H1 (cell line): ENCODE data around the gene ZNF362. TPM values are rescaled to one million over a fixed set of nuclear protein-coding genes. Genes with fewer than 3 reads are reported as not detected.

Experiments
- CTCF ChIA-PET: fragments of 300-600 bp; sonication (Branson Sonifier 250); formaldehyde crosslinking; loops from one replicate; lab custom pipeline; 2021; ENCODE audit not compliant: partially characterized antibody; lab: Charles Lee
- POLR2A ChIA-PET: fragments of 300-600 bp; sonication (Branson Sonifier 250); formaldehyde crosslinking; loops from one replicate; lab custom pipeline; 2021; ENCODE audit warnings: inconsistent platforms; ENCODE audit not compliant: partially characterized antibody; lab: Charles Lee
- DNase-seq, 2 experiments: peaks; one replicate each; pipeline versions ENCODE4 v3.0.0 to v3.0.0-alpha.2; 2010 to 2022; ENCODE audit warnings: low spot score in 2 of 2, low read depth in 1 of 2, mixed read lengths in 1 of 2
- FAIRE-seq: peaks from 2 replicates; lab custom pipeline; 2011; peaks lifted over from hg19 to GRCh38; lab: Jason Lieb, UNC
- H2AFZ ChIP-seq: 2 replicates; pipeline ENCODE4 v1.8.1; 2012; ENCODE audit warnings: low read length, inconsistent platforms
- H2AK5ac ChIP-seq: 2 replicates; pipeline ENCODE4 v1.6.1; 2013; ENCODE audit warnings: low read depth, low read length
- H2BK120ac ChIP-seq: replicated peaks from 2 replicates; pipeline ENCODE3; 2013; ENCODE audit warnings: low read depth, low read length, inconsistent platforms
- H2BK12ac ChIP-seq: 2 replicates; pipeline ENCODE4 v1.6.1; 2013; ENCODE audit warnings: low read depth, low read length
- H2BK15ac ChIP-seq: 2 replicates; pipeline ENCODE4 v1.6.1; 2013; ENCODE audit warnings: low read length
- H2BK20ac ChIP-seq: 2 replicates; pipeline ENCODE4 v1.6.1; 2013; ENCODE audit warnings: low read length
- H2BK5ac ChIP-seq: 2 replicates; pipeline ENCODE4 v1.6.1; 2013; ENCODE audit warnings: low read depth, low read length
- H3K14ac ChIP-seq: 2 replicates; pipeline ENCODE4 v1.6.1; 2013; ENCODE audit warnings: inconsistent platforms; ENCODE audit not compliant: insufficient read length
- H3K18ac ChIP-seq: 2 replicates; pipeline ENCODE4 v1.6.1; 2013; ENCODE audit warnings: low read length; ENCODE audit errors: extremely low read depth
- H3K23ac ChIP-seq: 2 replicates; pipeline ENCODE4 v1.6.1; 2013; ENCODE audit warnings: inconsistent platforms; ENCODE audit not compliant: insufficient read length
- H3K23me2 ChIP-seq: 2 replicates; pipeline ENCODE4 v1.6.1; 2013; ENCODE audit warnings: low read depth, low read length
- H3K27ac ChIP-seq: 2 replicates; pipeline ENCODE4 v1.6.1; 2011; ENCODE audit warnings: low read depth, low read length, inconsistent platforms
- H3K27me3 ChIP-seq, 4 experiments: replicated peaks in 1 of 4; 1 replicate in 1 of 4; 2 replicates in 3 of 4; pipeline versions ENCODE4 v1.6.1 to v1.8.1; 2011 to 2013; ENCODE audit warnings: low read length in 3 of 4, mild to moderate bottlenecking in 3 of 4, inconsistent platforms in 2 of 4, mixed read lengths in 2 of 4, moderate library complexity in 1 of 4; ENCODE audit not compliant: control insufficient read depth in 3 of 4, insufficient read depth in 3 of 4; ENCODE audit errors: extremely low read depth in 1 of 4
- H3K36me3 ChIP-seq, 4 experiments: 2 replicates each; pipeline versions ENCODE4 v1.6.1 to v1.8.1; 2011 to 2013; ENCODE audit warnings: mild to moderate bottlenecking in 4 of 4, low read length in 3 of 4, moderate library complexity in 2 of 4, control low read depth in 1 of 4, inconsistent platforms in 1 of 4; ENCODE audit not compliant: insufficient read depth in 4 of 4, control insufficient read depth in 2 of 4
- H3K4ac ChIP-seq: replicated peaks from 2 replicates; pipeline ENCODE3; 2013; ENCODE audit warnings: low read length, low read depth, mixed read lengths, inconsistent platforms; ENCODE audit not compliant: insufficient read length
- H3K4me1 ChIP-seq, 4 experiments: replicated peaks in 1 of 4; 1 replicate in 1 of 4; 2 replicates in 3 of 4; pipeline versions ENCODE4 v1.6.1 to v1.8.1; 2011 to 2013; ENCODE audit warnings: low read length in 3 of 4, inconsistent platforms in 2 of 4, mixed read lengths in 1 of 4; ENCODE audit not compliant: insufficient read depth in 4 of 4, control insufficient read depth in 3 of 4
- H3K4me2 ChIP-seq, 2 experiments: 2 replicates each; pipeline versions ENCODE4 v1.6.1 to v1.8.1; 2011 to 2013; ENCODE audit warnings: low read depth in 2 of 2, low read length in 2 of 2, control low read depth in 1 of 2, inconsistent platforms in 1 of 2, mild to moderate bottlenecking in 1 of 2; ENCODE audit not compliant: insufficient read depth in 1 of 2
- H3K4me3 ChIP-seq, 4 experiments: fragments of 200-600, 300-600 bp in 1 of 4; sonication (generic), shearing (Covaris generic), sonication (Bioruptor Twin) in 1 of 4; 2 replicates each; pipeline versions ENCODE4 v1.5.1 to v1.8.1; 2011 to 2016; ENCODE audit warnings: low read length in 4 of 4, low read depth in 3 of 4, control low read depth in 2 of 4, inconsistent platforms in 2 of 4, mild to moderate bottlenecking in 2 of 4, mixed read lengths in 1 of 4, moderate library complexity in 1 of 4; ENCODE audit not compliant: insufficient read depth in 2 of 4; ENCODE audit errors: extremely low read depth in 1 of 4
- H3K56ac ChIP-seq: replicated peaks from 2 replicates; pipeline ENCODE3; 2013; ENCODE audit warnings: low read depth, mild to moderate bottlenecking, mixed read lengths, low read length, inconsistent platforms; ENCODE audit not compliant: insufficient read length
- H3K79me1 ChIP-seq: 2 replicates; pipeline ENCODE4 v1.6.1; 2013; ENCODE audit warnings: low read depth, low read length, control low read depth
- H3K79me2 ChIP-seq, 2 experiments: 2 replicates each; pipeline versions ENCODE4 v1.6.1 to v1.8.1; 2012 to 2013; ENCODE audit warnings: low read length in 2 of 2, mild to moderate bottlenecking in 2 of 2, inconsistent platforms in 1 of 2; ENCODE audit not compliant: insufficient read depth in 2 of 2, control insufficient read depth in 1 of 2
- H3K9ac ChIP-seq, 4 experiments: replicated peaks in 1 of 4; 1 replicate in 1 of 4; 2 replicates in 3 of 4; pipeline versions ENCODE4 v1.6.1 to v1.8.1; 2011 to 2013; ENCODE audit warnings: low read depth in 3 of 4, low read length in 3 of 4, control low read depth in 2 of 4, mild to moderate bottlenecking in 2 of 4, moderate library complexity in 2 of 4, inconsistent platforms in 1 of 4; ENCODE audit errors: extremely low read depth in 1 of 4
- H3K9me3 ChIP-seq, 2 experiments: 2 replicates each; pipeline versions ENCODE4 v1.6.1 to v1.8.1; 2012 to 2013; ENCODE audit warnings: mild to moderate bottlenecking in 2 of 2, moderate library complexity in 2 of 2, control low read depth in 1 of 2, inconsistent platforms in 1 of 2, low read depth in 1 of 2, low read length in 1 of 2, mixed read lengths in 1 of 2; ENCODE audit not compliant: insufficient read depth in 2 of 2
- H4K20me1 ChIP-seq, 2 experiments: replicated peaks in 1 of 2; 2 replicates each; pipeline versions ENCODE3 to v1.8.1; 2011 to 2013; ENCODE audit warnings: inconsistent platforms in 2 of 2, low read length in 2 of 2, mild to moderate bottlenecking in 1 of 2; ENCODE audit not compliant: insufficient read depth in 2 of 2, control insufficient read depth in 1 of 2
- H4K5ac ChIP-seq: 2 replicates; pipeline ENCODE4 v1.6.1; 2013; ENCODE audit warnings: low read length, low read depth, mixed read lengths, inconsistent platforms; ENCODE audit not compliant: insufficient read length
- H4K8ac ChIP-seq: 2 replicates; pipeline ENCODE4 v1.8.0; 2013; ENCODE audit warnings: mild to moderate bottlenecking, moderate library complexity, low read length, inconsistent platforms; ENCODE audit not compliant: insufficient read depth; ENCODE audit errors: extremely low read depth
- H4K91ac ChIP-seq: replicated peaks from 2 replicates; pipeline ENCODE3; 2013; ENCODE audit warnings: low read length, mixed read lengths, inconsistent platforms; ENCODE audit not compliant: insufficient read length
- ASH2L ChIP-seq: fragments of 200-600, 300-600 bp; sonication (generic); IDR thresholded peaks from one replicate; pipeline ENCODE4 v1.7.1; 2017; ENCODE audit warnings: low read length
- HDAC6 ChIP-seq: IDR thresholded peaks from one replicate; pipeline ENCODE4 v1.7.1; 2012; ENCODE audit warnings: low read depth, mild to moderate bottlenecking, inconsistent platforms, low read length, moderate library complexity
- JUND ChIP-seq: IDR thresholded peaks from 2 replicates; pipeline ENCODE4 v1.6.1; 2011; ENCODE audit warnings: mild to moderate bottlenecking, improper control_type of control experiment, low read length
- KDM5A ChIP-seq: fragments of 200-600 bp; IDR thresholded peaks from 2 replicates; pipeline ENCODE4 v1.7.1; 2012; ENCODE audit warnings: mild to moderate bottlenecking, low read length, inconsistent platforms, mixed read lengths
- MAFK ChIP-seq: IDR thresholded peaks from 2 replicates; pipeline ENCODE4 v1.6.1; 2012; ENCODE audit warnings: low read depth, mild to moderate bottlenecking, improper control_type of control experiment, low read length
- SP1 ChIP-seq: IDR thresholded peaks from 2 replicates; pipeline ENCODE4 v1.6.1; 2011; ENCODE audit warnings: low read depth, low read length
- SP4 ChIP-seq: IDR thresholded peaks from 2 replicates; pipeline ENCODE4 v1.6.1; 2012; ENCODE audit warnings: low read length, inconsistent platforms
- SUZ12 ChIP-seq: fragments of 200-600 bp; sonication (generic); IDR thresholded peaks from 2 replicates; pipeline ENCODE4 v1.6.1; 2012; ENCODE audit warnings: mild to moderate bottlenecking, inconsistent platforms, low read length, moderate library complexity, mixed read lengths
- TAF1 ChIP-seq: IDR thresholded peaks from 2 replicates; pipeline ENCODE4 v1.6.1; 2011; ENCODE audit warnings: mild to moderate bottlenecking, low read depth, low read length
- TBP ChIP-seq: IDR thresholded peaks from 2 replicates; pipeline ENCODE4 v1.6.1; 2011; ENCODE audit warnings: low read depth, low read length, improper control_type of control experiment
- WGBS, 2 experiments: shearing (Covaris generic) in 1 of 2; methylation state at CpG; one replicate each; pipeline versions ENCODE4 v1.1.6 to v1.1.7; 2013 to 2015; ENCODE audit warnings: low lambda C conversion rate in 2 of 2, mixed read lengths in 2 of 2, inconsistent platforms in 1 of 2, low coverage in 1 of 2, missing lambda C conversion rate in 1 of 2; ENCODE audit not compliant: insufficient replicate concordance in 2 of 2, insufficient coverage in 1 of 2, insufficient read length in 1 of 2; ENCODE audit errors: extremely low coverage in 1 of 2, missing lambda C conversion rate in 1 of 2; 5-methylcytosine and 5-hydroxymethylcytosine counted together
- polyA plus RNA-seq, 7 experiments: library from polyadenylated mRNA; depleted of rRNA in 3 of 7; stranded (reverse) in 5 of 7; unstranded in 2 of 7; fragments of >200 nt in 5 of 7; fragments of 200-250 nt in 2 of 7; gene quantifications; 1 replicate in 5 of 7; 2 replicates in 1 of 7; 4 replicates in 1 of 7; pipeline versions ENCODE4 v1.2.1 to v1.2.3, GENCODE V29; 2011 to 2013; ENCODE audit warnings: missing spikeins in 2 of 7, mixed read lengths in 2 of 7
- total RNA-seq: library from RNA; stranded (reverse); fragmentation: NEBNext Ultra II Directional; extraction: Animal tissue kit (Norgen Biotek cat#: 25700); gene quantifications from 2 replicates; pipeline ENCODE4 v1.2.1, GENCODE V29; 2021
- TF ChIP-seq, protein P1 (sequence below): IDR thresholded peaks from 2 replicates; pipeline ENCODE4 v1.6.1; 2012; ENCODE audit warnings: inconsistent platforms

ZNF362 gene
- total and polyA plus RNA-seq, 2 of the 8 experiments (the other 6 are each of a cell fraction or from before 2014, with no cell fraction given): 24.2 to 27.8 TPM

DNA sequence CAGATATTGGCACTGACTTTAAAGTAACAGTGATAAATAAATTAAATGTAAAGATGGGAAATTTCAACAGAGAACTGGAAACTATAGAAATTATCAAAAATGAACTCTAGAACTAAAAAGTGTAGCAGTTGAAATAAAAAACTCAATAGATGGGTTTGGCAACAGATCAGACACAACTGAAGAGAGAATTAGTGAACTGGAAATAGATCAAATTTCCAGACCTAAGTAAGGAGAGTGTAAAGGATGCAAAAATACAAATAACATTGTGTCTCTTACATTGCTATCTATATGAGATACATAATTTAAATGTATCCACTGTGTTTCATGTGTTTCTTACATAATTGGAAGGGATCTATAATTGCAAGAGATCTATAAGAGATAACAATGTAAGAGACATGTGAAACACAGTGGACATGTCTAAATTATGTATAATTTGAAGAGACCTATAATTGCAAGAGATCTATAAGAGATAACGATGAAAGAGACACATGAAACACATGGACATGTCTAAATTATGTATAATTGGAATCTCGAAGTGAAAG, 32.1 kb upstream of the ZNF362 start:
- no peak overlapping the region for H2AFZ ChIP-seq
- CTCF ChIA-PET: no interaction called here
- no peak overlapping the region for H3K18ac ChIP-seq
- H3K36me3 ChIP-seq: no peaks in the 10 kb centered on the region
- H3K23ac ChIP-seq: no peak overlapping the region
- H3K9ac ChIP-seq: no peak overlapping the region
- no peak overlapping the region for H3K27ac ChIP-seq
- no peak overlapping the region for H3K4ac ChIP-seq
- no peak overlapping the region for H2BK15ac ChIP-seq
- H4K5ac ChIP-seq: no peak overlapping the region
- H3K56ac ChIP-seq: no peak overlapping the region
- no peak overlapping the region for H4K8ac ChIP-seq
- no peak overlapping the region for H2BK20ac ChIP-seq
- no peak for DNase-seq
- H3K27me3 ChIP-seq: no peaks in the 10 kb centered on the region
- no peak overlapping the region for H2BK5ac ChIP-seq
- H3K79me1 ChIP-seq: no peaks in the 10 kb centered on the region
- no peak overlapping the region for H2BK12ac ChIP-seq
- no peak overlapping the region for H3K4me3 ChIP-seq
- no peak overlapping the region for H3K4me2 ChIP-seq
- no peaks in the 10 kb centered on the region for H3K79me2 ChIP-seq
- H2BK120ac ChIP-seq: no peak overlapping the region
- no peaks in the 10 kb centered on the region for H3K23me2 ChIP-seq
- H3K14ac ChIP-seq: no peak overlapping the region
- no peaks in the 10 kb centered on the region for H4K20me1 ChIP-seq
- H4K91ac ChIP-seq: no peak overlapping the region
- POLR2A ChIA-PET: no interaction called here
- no peak overlapping the region for H2AK5ac ChIP-seq
- H3K4me1 ChIP-seq: no peaks in the 10 kb centered on the region
- no peak for FAIRE-seq
- 83% methylated on average over 2 of the region's 2 CpGs; no CpG with 5 or more reads in 1 of the 2 experiments for WGBS, 2 experiments
- no peaks in the 10 kb centered on the region for H3K9me3 ChIP-seq
- no peak for TF ChIP-seq SUZ12
- no peak for TF ChIP-seq SP4
- TF ChIP-seq, protein P1, sequence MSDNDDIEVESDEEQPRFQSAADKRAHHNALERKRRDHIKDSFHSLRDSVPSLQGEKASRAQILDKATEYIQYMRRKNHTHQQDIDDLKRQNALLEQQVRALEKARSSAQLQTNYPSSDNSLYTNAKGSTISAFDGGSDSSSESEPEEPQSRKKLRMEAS: no peak
- no peak for TF ChIP-seq ASH2L
- TF ChIP-seq KDM5A: no peak
- no peak for TF ChIP-seq MAFK
- no peak for TF ChIP-seq JUND
- TF ChIP-seq SP1: no peak
- no peak for TF ChIP-seq HDAC6
- no peak for TF ChIP-seq TAF1
- TF ChIP-seq TBP: no peak
